ENCODE measurements around the gene GPR17. TPM values are rescaled to one million over a fixed set of nuclear protein-coding genes. Genes with fewer than 3 reads are reported as not detected.

Gene GPR17
- total RNA-seq, 1 donor from 2014 or later = not detected

DNA sequence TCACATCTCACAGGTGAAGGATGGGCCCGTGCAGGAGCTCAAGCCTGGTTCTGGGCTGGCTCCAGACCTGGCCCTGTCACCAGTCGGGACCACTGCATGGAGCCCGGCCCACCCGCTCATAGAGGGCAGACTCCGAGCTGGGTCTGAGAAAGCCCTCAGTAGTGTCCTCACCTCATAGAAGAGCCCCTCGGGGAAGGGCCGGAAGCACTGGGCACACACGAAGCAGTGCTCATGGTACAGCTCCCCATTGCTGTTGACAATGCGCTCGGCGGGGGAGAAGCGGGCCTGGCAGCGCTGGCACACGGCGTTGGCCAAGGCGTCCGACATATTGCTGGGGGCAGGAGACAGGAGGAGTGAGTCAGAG, 11.3 kb downstream of the GPR17 start:
- H3K36me3 ChIP-seq (ENCODE audit: control insufficient read depth, insufficient read depth, low read length) = no peaks in the 10 kb centered on the region
- DNase-seq (ENCODE audit: low read depth) = no peak
- FAIRE-seq = no peak
- H3K4me3 ChIP-seq (ENCODE audit: low read depth, low read length) = no peak overlapping the region
- no peak for TF ChIP-seq CTCF (IDR thresholded peaks at IDR 0.05; ENCODE audit: insufficient read depth, low read length, severe bottlenecking)
- H3K27me3 ChIP-seq (ENCODE audit: control insufficient read depth, insufficient read depth, low read length) = no peaks in the 10 kb centered on the region

- FAIRE-seq (no peak), DNase-seq (ENCODE audit: low read depth) (no peak)
- TF ChIP-seq CTCF (IDR thresholded peaks at IDR 0.05; ENCODE audit: insufficient read depth, low read length, severe bottlenecking) = no peak
- no peak overlapping the region for H3K4me3 ChIP-seq (ENCODE audit: low read depth, low read length)
- H3K36me3 ChIP-seq (ENCODE audit: control insufficient read depth, insufficient read depth, low read length) = no peaks in the 10 kb centered on the region
- H3K27me3 ChIP-seq (ENCODE audit: control insufficient read depth, insufficient read depth, low read length) = no peaks in the 10 kb centered on the region
These were observed 12.2 kb downstream of the GPR17 start for GRCh38 chr2:127658146-127658545.

DNA sequence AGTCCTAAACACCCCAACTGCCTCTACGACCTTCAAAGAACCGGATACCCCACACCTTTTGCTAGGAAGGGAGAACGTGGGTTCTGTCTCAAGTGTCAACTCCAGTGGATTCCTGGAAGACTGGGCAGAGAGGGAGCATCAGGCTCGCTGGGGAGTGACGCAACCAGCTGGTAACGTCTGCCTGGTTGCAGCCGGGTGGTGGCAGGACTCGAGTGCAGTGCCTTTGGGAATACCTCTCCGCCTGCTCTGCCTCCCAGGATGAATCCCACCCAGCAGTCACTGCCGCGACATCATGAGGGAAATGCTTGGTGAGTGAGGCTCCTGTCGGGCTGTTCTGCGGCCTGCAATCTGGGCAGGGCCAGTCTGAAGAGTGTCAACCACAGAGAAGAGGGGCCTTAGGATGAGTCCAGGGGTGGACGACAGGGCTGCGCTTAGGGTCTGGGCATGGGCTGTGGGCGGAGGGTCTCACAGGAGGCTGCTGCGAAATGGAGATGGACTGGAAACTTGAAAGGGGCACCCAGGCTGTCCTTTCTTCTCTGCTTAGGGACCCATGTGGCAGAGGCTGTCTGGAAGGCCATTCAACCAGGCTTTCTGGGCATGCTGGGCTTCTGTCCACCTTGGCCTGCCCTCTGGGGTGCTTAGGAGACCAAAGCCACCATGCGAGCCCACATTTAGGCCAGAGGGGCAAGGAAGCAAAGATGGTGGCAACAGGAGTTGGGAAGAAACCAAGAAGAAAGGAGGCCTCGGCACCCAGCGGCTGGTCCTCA, 12.9 kb downstream of the GPR17 start:
- peaks cover 6% of the 10 kb centered on the region for H3K27me3 ChIP-seq (ENCODE audit: control insufficient read depth, insufficient read depth, low read length)
- no peak for TF ChIP-seq CTCF (IDR thresholded peaks at IDR 0.05; ENCODE audit: insufficient read depth, low read length, severe bottlenecking)
- no peak for FAIRE-seq
- no peaks in the 10 kb centered on the region for H3K36me3 ChIP-seq (ENCODE audit: control insufficient read depth, insufficient read depth, low read length)
- DNase-seq (ENCODE audit: low read depth) = no peak
- no peak overlapping the region for H3K4me3 ChIP-seq (ENCODE audit: low read depth, low read length)

DNA sequence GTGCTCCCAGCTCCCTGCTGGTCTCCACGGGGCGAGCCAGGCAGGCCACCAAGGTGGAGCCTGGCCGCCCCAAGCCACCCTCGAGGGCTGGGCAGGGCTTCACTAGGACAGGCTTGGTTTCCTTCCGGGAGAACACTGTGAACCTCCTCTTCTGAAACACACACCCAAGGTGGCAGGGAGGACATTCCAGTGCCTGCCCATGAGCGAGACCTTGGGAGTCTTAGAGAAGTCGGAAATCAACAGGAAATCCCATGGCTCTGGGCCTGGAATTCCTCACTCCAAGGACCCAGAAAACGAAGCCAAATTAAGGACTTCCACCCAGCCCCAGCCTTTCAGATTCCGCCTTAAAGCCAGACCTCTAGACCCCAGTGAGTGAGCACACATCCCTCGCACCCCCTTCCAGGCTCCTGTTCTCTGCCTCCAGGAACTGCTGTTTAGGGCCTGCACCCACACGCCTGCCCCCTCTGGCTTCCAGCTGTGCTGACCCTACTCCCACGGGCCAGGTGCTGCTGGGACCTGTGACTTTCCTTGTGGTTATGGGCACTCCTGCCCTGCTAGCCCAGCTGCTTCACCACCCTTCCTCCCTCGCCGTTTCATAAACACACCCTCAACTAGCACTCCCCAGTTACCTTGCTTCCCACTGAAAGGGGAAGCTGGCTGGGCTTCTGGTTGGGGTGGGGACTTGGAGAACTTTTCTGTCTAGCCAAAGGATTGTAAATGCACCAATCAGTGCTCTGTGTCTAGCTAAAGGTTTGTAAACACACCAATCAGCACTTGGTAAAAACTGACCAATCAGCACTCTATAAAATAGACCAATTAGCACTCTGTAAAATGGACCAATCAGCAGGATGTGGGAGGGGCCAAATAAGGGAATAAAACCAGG, 13.7 kb downstream of the GPR17 start:
- DNase-seq (ENCODE audit: low read depth) = no peak
- H3K27me3 ChIP-seq (ENCODE audit: control insufficient read depth, insufficient read depth, low read length) = peaks cover 7% of the 10 kb centered on the region
- no peaks in the 10 kb centered on the region for H3K36me3 ChIP-seq (ENCODE audit: control insufficient read depth, insufficient read depth, low read length)
- peak; percentile 32 for FAIRE-seq
- TF ChIP-seq CTCF (IDR thresholded peaks at IDR 0.05; ENCODE audit: insufficient read depth, low read length, severe bottlenecking) = no peak
- no peak overlapping the region for H3K4me3 ChIP-seq (ENCODE audit: low read depth, low read length)

DNA sequence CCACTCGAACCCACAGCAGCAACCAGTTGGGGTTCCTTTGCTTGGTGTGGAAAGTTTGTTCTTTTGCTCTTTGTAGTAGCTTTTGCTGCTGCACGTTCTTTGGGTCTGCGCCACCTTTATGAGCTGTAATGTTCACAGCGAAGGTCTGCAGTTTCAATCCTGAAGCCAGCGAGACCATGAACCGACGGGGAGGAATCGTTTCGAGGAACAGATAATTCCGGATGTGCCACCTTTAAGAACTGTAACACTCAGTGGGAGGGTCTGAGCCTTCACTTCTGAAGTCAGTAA, 14.3 kb downstream of the GPR17 start:
- FAIRE-seq (no peak), DNase-seq (ENCODE audit: low read depth) (no peak)
- no peak for TF ChIP-seq CTCF (IDR thresholded peaks at IDR 0.05; ENCODE audit: insufficient read depth, low read length, severe bottlenecking)
- Histone ChIP-seq H3K27me3 (ENCODE audit: control insufficient read depth, insufficient read depth, low read length) (peaks cover 11% of the 10 kb centered on the region), H3K4me3 (ENCODE audit: low read depth, low read length) (no peak overlapping the region), H3K36me3 (ENCODE audit: control insufficient read depth, insufficient read depth, low read length) (no peaks in the 10 kb centered on the region)

Data from bronchial epithelial cell (primary cell).